H1 (cell line): Measurements from ENCODE around the gene MPIG6B. TPM values are rescaled to one million over a fixed set of nuclear protein-coding genes. Genes with fewer than 3 reads are reported as not detected.

Experiments
- BACH1 ChIP-seq: IDR thresholded peaks from 2 replicates; pipeline ENCODE4 v1.6.1; 2012; ENCODE audit warnings: low read length, improper control_type of control experiment
- CHD7 ChIP-seq: fragments of 300-600 bp; sonication (generic); IDR thresholded peaks from 2 replicates; pipeline ENCODE4 v1.7.1; 2012; ENCODE audit warnings: low read length, moderate library complexity, mild to moderate bottlenecking, inconsistent platforms; ENCODE audit not compliant: insufficient replicate concordance
- polyA plus RNA-seq, 7 experiments: library from polyadenylated mRNA; depleted of rRNA in 3 of 7; stranded (reverse) in 5 of 7; unstranded in 2 of 7; fragments of >200 nt in 5 of 7; fragments of 200-250 nt in 2 of 7; gene quantifications; 1 replicate in 5 of 7; 2 replicates in 1 of 7; 4 replicates in 1 of 7; pipeline versions ENCODE4 v1.2.1 to v1.2.3, GENCODE V29; 2011 to 2013; ENCODE audit warnings: missing spikeins in 2 of 7, mixed read lengths in 2 of 7
- total RNA-seq: library from RNA; stranded (reverse); fragmentation: NEBNext Ultra II Directional; extraction: Animal tissue kit (Norgen Biotek cat#: 25700); gene quantifications from 2 replicates; pipeline ENCODE4 v1.2.1, GENCODE V29; 2021

MPIG6B gene
- total and polyA plus RNA-seq, 2 of the 8 experiments (the other 6 are each of a cell fraction or from before 2014, with no cell fraction given), result 0.18 TPM; not detected in 1

- TF ChIP-seq CHD7 (no peak), BACH1 (no peak)
Measured at GRCh38 chr6:31727034-31727716, 4.0 kb downstream of the MPIG6B start (continued).
